SK-N-SH (cell line): ENCODE data around the gene STT3B. TPM values are rescaled to one million over a fixed set of nuclear protein-coding genes. Genes with fewer than 3 reads are reported as not detected.

Experiments used
- CTCF ChIA-PET: fragments of 300-600, 350-600 bp; formaldehyde crosslinking; extraction: SDS; loops from one replicate; lab custom pipeline; 2021; lab: Yijun Ruan, JAX
- POLR2A ChIA-PET: fragments of 350-600 bp; sonication (Branson Sonifier 250); formaldehyde crosslinking; extraction: SDS; loops from one replicate; lab custom pipeline; 2020; ENCODE audit warnings: antibody characterized with exemption, inconsistent platforms; lab: Yijun Ruan, JAX
- DNase-seq: peaks from one replicate; pipeline ENCODE4 v3.0.0; 2012
- H2AFZ ChIP-seq: fragments of 200-600 bp; sonication (generic); 2 replicates; pipeline ENCODE4 v1.8.1; 2016; ENCODE audit warnings: antibody characterized with exemption, mild to moderate bottlenecking, low read depth
- H3F3A ChIP-seq: fragments of 200-600 bp; sonication (generic); replicated peaks from 2 replicates; pipeline ENCODE3; 2016; ENCODE audit warnings: antibody characterized with exemption, mild to moderate bottlenecking; ENCODE audit not compliant: insufficient read depth
- H3K27ac ChIP-seq, 2 experiments: fragments of 200-500 bp in 1 of 2; fragments of 200-600 bp in 1 of 2; sonication (Bioruptor generic) in 1 of 2; sonication (generic), shearing (Covaris generic) in 1 of 2; 2 replicates each; pipeline versions ENCODE4 v1.5.1 to v1.6.1; 2014 to 2016; ENCODE audit warnings: low read depth in 2 of 2, inconsistent platforms in 1 of 2, low read length in 1 of 2, mild to moderate bottlenecking in 1 of 2, mixed read lengths in 1 of 2
- H3K27me3 ChIP-seq: fragments of 200-600 bp; sonication (generic), shearing (Covaris generic); 2 replicates; pipeline ENCODE4 v1.6.1; 2016; ENCODE audit warnings: mixed run types; ENCODE audit not compliant: insufficient read depth
- H3K36me3 ChIP-seq, 2 experiments: fragments of 200-500 bp in 1 of 2; fragments of 200-600 bp in 1 of 2; sonication (Bioruptor generic) in 1 of 2; sonication (generic) in 1 of 2; replicated peaks in 1 of 2; 2 replicates each; pipeline versions ENCODE3 to v1.5.1; 2014 to 2016; ENCODE audit warnings: low read length in 1 of 2, mild to moderate bottlenecking in 1 of 2; ENCODE audit not compliant: insufficient read depth in 2 of 2, control insufficient read depth in 1 of 2
- H3K4me1 ChIP-seq, 2 experiments: fragments of 200-500 bp in 1 of 2; fragments of 200-600 bp in 1 of 2; sonication (Bioruptor generic) in 1 of 2; sonication (generic), shearing (Covaris generic) in 1 of 2; 2 replicates each; pipeline versions ENCODE4 v1.5.1 to v1.6.1; 2014 to 2016; ENCODE audit warnings: low read depth in 1 of 2, low read length in 1 of 2, mixed run types in 1 of 2; ENCODE audit not compliant: insufficient read depth in 2 of 2, control insufficient read depth in 1 of 2
- H3K4me2 ChIP-seq: fragments of 200-600 bp; sonication (generic), shearing (Covaris generic); 2 replicates; pipeline ENCODE4 v1.6.1; 2017; ENCODE audit warnings: mixed run types
- H3K4me3 ChIP-seq, 2 experiments: fragments of 200-500 bp in 1 of 2; fragments of 200-600 bp in 1 of 2; sonication (Bioruptor generic) in 1 of 2; sonication (generic), shearing (Covaris generic) in 1 of 2; 2 replicates each; pipeline versions ENCODE4 v1.5.1 to v1.8.1; 2014 to 2016; ENCODE audit warnings: low read depth in 2 of 2, inconsistent platforms in 1 of 2, low read length in 1 of 2, mild to moderate bottlenecking in 1 of 2, mixed read lengths in 1 of 2, moderate library complexity in 1 of 2
- H3K79me2 ChIP-seq: fragments of 200-600 bp; sonication (generic); 2 replicates; pipeline ENCODE4 v1.8.1; 2017; ENCODE audit warnings: mild to moderate bottlenecking; ENCODE audit not compliant: insufficient read depth
- H3K9ac ChIP-seq: fragments of 200-600 bp; sonication (generic); 2 replicates; pipeline ENCODE4 v1.6.1; 2017; ENCODE audit warnings: mixed run types
- H3K9me2 ChIP-seq: fragments of 200-600 bp; sonication (generic); 2 replicates; pipeline ENCODE4 v1.6.1; 2017; ENCODE audit warnings: mixed run types
- H3K9me3 ChIP-seq: fragments of 200-600 bp; sonication (generic); 2 replicates; pipeline ENCODE4 v1.6.1; 2017; ENCODE audit warnings: mixed run types, mild to moderate bottlenecking, moderate library complexity
- H4K20me1 ChIP-seq: fragments of 200-600 bp; sonication (generic); 2 replicates; pipeline ENCODE4 v1.6.1; 2017; ENCODE audit warnings: mild to moderate bottlenecking, mixed run types; ENCODE audit not compliant: insufficient read depth
- CHD2 ChIP-seq: fragments of 150-350 bp; IDR thresholded peaks from 2 replicates; pipeline ENCODE4 v1.6.1; 2018; ENCODE audit warnings: low read length; ENCODE audit not compliant: partially characterized antibody
- ELF1 ChIP-seq: IDR thresholded peaks from 2 replicates; pipeline ENCODE4 v1.4.0; 2012
- FOXM1 ChIP-seq: IDR thresholded peaks from 2 replicates; pipeline ENCODE4 v1.4.0; 2012; ENCODE audit warnings: low read depth, mild to moderate bottlenecking
- GABPA ChIP-seq: IDR thresholded peaks from 2 replicates; pipeline ENCODE4 v1.4.0; 2012; ENCODE audit warnings: low read depth, mild to moderate bottlenecking
- GATA2 ChIP-seq: sonication (generic); formaldehyde crosslinking; IDR thresholded peaks from 2 replicates; pipeline ENCODE4 v1.5.0; 2020; ENCODE audit warnings: mild to moderate bottlenecking, missing genetic modification reagents
- NRF1 ChIP-seq: IDR thresholded peaks from 2 replicates; pipeline ENCODE4 v1.6.1; 2012; ENCODE audit warnings: low read depth, mild to moderate bottlenecking, low read length
- PBX3 ChIP-seq: IDR thresholded peaks from 2 replicates; pipeline ENCODE4; 2012
- RFX5 ChIP-seq: IDR thresholded peaks from 2 replicates; pipeline ENCODE4 v1.6.1; 2012; ENCODE audit warnings: mild to moderate bottlenecking, improper control_type of control experiment, low read length
- RXRA ChIP-seq: IDR thresholded peaks from 2 replicates; pipeline ENCODE4 v1.4.0; 2012; ENCODE audit warnings: low read depth, mild to moderate bottlenecking, borderline replicate concordance
- SIN3A ChIP-seq: IDR thresholded peaks from 2 replicates; pipeline ENCODE4 v1.6.1; 2012; ENCODE audit warnings: low read depth, mild to moderate bottlenecking, low read length, moderate library complexity, borderline replicate concordance
- SMC3 ChIP-seq: IDR thresholded peaks from 2 replicates; pipeline ENCODE4 v1.6.1; 2012; ENCODE audit warnings: low read depth, low read length, improper control_type of control experiment
- YY1 ChIP-seq: IDR thresholded peaks from 2 replicates; pipeline ENCODE4 v1.4.0; 2012; ENCODE audit warnings: low read depth, mild to moderate bottlenecking
- WGBS: methylation state at CpG from one replicate; pipeline ENCODE4 v1.1.6; 2017; ENCODE audit warnings: low lambda C conversion rate; 5-methylcytosine and 5-hydroxymethylcytosine counted together
- polyA plus RNA-seq, 3 experiments: library from polyadenylated mRNA; depleted of rRNA; stranded (reverse); fragments of >200 nt; gene quantifications; 2 replicates each; pipeline ENCODE4 v1.2.3, GENCODE V29; 2012
- TF ChIP-seq, protein P1 (sequence below): fragments of 150-350 bp; IDR thresholded peaks from 2 replicates; pipeline ENCODE4 v1.6.1; 2016; ENCODE audit warnings: mild to moderate bottlenecking, low read depth, low read length

STT3B gene
- polyA plus RNA-seq, 1 of the 3 experiments (the other 2 are of a cell fraction) = 27.9 TPM

DNA sequence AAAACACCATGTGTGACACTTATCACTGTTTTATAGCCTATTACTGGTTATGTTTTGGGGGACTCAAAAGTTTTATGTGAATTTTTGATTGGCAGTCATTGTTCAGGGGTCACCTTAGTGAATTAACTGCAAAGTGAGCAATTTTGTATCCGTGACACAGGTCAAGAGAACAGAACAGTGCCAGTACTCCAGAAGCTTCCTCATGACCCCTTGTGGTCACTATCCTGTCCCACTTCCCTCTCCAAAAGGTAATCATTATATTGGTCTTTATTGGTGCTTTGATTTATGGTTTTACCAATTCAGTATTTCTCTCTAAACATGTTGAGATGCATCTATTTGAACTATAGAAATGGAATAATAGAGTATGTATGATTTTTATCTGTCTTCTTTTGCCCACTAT lies 107.1 kb downstream of the STT3B start:
- H3K9me2 ChIP-seq = no peaks in the 10 kb centered on the region

DNA sequence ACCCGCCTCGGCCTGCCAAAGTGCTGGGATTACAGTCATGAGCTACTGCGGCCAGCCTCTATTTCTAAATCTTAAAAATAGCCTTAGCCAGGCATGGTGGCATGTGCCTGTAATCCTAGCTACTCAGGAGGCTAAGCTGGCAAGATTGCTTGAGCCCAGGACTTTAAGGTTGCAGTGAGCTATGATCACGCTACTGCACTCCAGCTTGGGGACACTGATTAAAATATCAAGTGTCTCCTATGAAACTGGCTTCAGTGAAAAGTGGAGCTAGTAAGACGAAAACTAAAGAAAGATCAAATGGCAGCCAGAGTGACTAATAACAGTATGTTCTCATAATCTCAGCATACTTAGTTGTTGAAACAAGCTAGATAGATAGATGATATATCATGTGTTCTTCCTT lies 112.5 kb downstream of the STT3B start:
- TF ChIP-seq RFX5 = no peak
- TF ChIP-seq CHD2 = no peak
- TF ChIP-seq YY1 = no peak
- TF ChIP-seq, protein P1, sequence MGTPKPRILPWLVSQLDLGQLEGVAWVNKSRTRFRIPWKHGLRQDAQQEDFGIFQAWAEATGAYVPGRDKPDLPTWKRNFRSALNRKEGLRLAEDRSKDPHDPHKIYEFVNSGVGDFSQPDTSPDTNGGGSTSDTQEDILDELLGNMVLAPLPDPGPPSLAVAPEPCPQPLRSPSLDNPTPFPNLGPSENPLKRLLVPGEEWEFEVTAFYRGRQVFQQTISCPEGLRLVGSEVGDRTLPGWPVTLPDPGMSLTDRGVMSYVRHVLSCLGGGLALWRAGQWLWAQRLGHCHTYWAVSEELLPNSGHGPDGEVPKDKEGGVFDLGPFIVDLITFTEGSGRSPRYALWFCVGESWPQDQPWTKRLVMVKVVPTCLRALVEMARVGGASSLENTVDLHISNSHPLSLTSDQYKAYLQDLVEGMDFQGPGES = no peak
- no peak for TF ChIP-seq FOXM1
- no peak for TF ChIP-seq SMC3
- TF ChIP-seq SIN3A = no peak
- no peak for TF ChIP-seq GATA2
- TF ChIP-seq ELF1 = no peak
- CTCF ChIA-PET = interaction anchor here (1.3 to 2.1 kb wide), 3 partner anchors 9 to 112 kb away, joined by 3 to 4 read pairs (median 4); no protein-coding TSS in a partner anchor
- H3K79me2 ChIP-seq = no peaks in the 10 kb centered on the region

More for the DNA sequence above, 107.1 kb downstream of the STT3B start:
- H3K79me2 ChIP-seq = no peaks in the 10 kb centered on the region
- H3F3A ChIP-seq = no peaks in the 10 kb centered on the region
- no peak overlapping the region for H3K4me3 ChIP-seq
- H4K20me1 ChIP-seq = no peaks in the 10 kb centered on the region
- TF ChIP-seq RXRA (no peak), PBX3 (no peak), GABPA (no peak), NRF1 (no peak), SMC3 (no peak), YY1 (no peak)
- TF ChIP-seq, all 33 proteins: peak for 0
- Histone ChIP-seq H3K9ac (no peak overlapping the region), H2AFZ (no peak overlapping the region), H3K9me3 (no peaks in the 10 kb centered on the region), H3K4me2 (no peak overlapping the region), H3K27ac (no peak overlapping the region), H3K27me3 (no peaks in the 10 kb centered on the region), H3K4me1 (peaks cover 0 to 14% of the 10 kb centered on the region in 2 experiments; a peak in 2 of 4 replicates), H3K36me3 (peaks cover 11 to 25% of the 10 kb centered on the region in 2 experiments)
- WGBS = 89% methylated on average over 1 of the region's 1 CpG
- POLR2A ChIA-PET = no interaction called here
- CTCF ChIA-PET = interaction anchor here (0.6 to 2.0 kb wide), 5 partner anchors 54 to 504 kb away, joined by 3 to 5 read pairs (median 4); no protein-coding TSS in a partner anchor
- no peak for DNase-seq

More for the DNA sequence above, 112.5 kb downstream of the STT3B start:
- POLR2A ChIA-PET = no interaction called here
- no peak overlapping the region for H3K4me2 ChIP-seq
- H4K20me1 ChIP-seq = no peaks in the 10 kb centered on the region
- no peaks in the 10 kb centered on the region for H3F3A ChIP-seq
- DNase-seq = no peak
- peaks cover 9 to 11% of the 10 kb centered on the region in 2 experiments for H3K36me3 ChIP-seq
- H3K27me3 ChIP-seq = no peaks in the 10 kb centered on the region
- H3K27ac ChIP-seq = no peak overlapping the region
- 91% methylated on average over 5 of the region's 5 CpGs for WGBS
- no peak overlapping the region for H3K9ac ChIP-seq
- H3K9me2 ChIP-seq = no peaks in the 10 kb centered on the region
- 0 out of 2 replicates have a peak, but pooled peaks cover 6% of the 10 kb centered on the region for H3K9me3 ChIP-seq
- H2AFZ ChIP-seq = no peak overlapping the region
- no peaks in the 10 kb centered on the region for H3K4me1 ChIP-seq
- no peak overlapping the region for H3K4me3 ChIP-seq
